Activated CD4-positive, alpha-beta T cell treated with anti-CD3 and anti-CD28 coated beads for 4 hours (primary cell): ENCODE results near the gene SDC1.

Source experiments
- DNase-seq, 2 donors: peaks; one replicate each; pipeline ENCODE4 v3.0.0-alpha.2; 2020

The SDC1 gene

GRCh38 chr2:20212871-20213503 lies 11.9 kb downstream of the SDC1 start:
- DNase-seq, result no peak

GRCh38 chr2:20212459-20212870 lies 12.5 kb downstream of the SDC1 start:
- DNase-seq, result no peak

GRCh38 chr2:20211860-20212458 lies 13.0 kb downstream of the SDC1 start:
- no peak for DNase-seq

GRCh38 chr2:20211420-20211819 lies 13.5 kb downstream of the SDC1 start:
- no peak for DNase-seq

- no peak for DNase-seq
Observed at GRCh38 chr2:20210462-20210861, 14.5 kb downstream of the SDC1 start.

- DNase-seq, result no peak
Observed at GRCh38 chr2:20209373-20210109, 15.4 kb downstream of the SDC1 start.

- DNase-seq, result no peak
Observed at GRCh38 chr2:20208476-20208859, 16.5 kb downstream of the SDC1 start.

- DNase-seq, result no peak
Observed at GRCh38 chr2:20207051-20207450, 17.9 kb downstream of the SDC1 start.

GRCh38 chr2:20205915-20206524 lies 18.9 kb downstream of the SDC1 start:
- no peak for DNase-seq

- DNase-seq, result no peak
Observed at GRCh38 chr2:20205069-20205468, 19.9 kb downstream of the SDC1 start.

- no peak for DNase-seq
Observed at GRCh38 chr2:20203521-20204225, 21.3 kb downstream of the SDC1 start.

GRCh38 chr2:20203072-20203471 lies 21.9 kb downstream of the SDC1 start:
- DNase-seq, result no peak

GRCh38 chr2:20201671-20202070 lies 23.3 kb downstream of the SDC1 start:
- no peak for DNase-seq

- DNase-seq, result no peak
Observed at GRCh38 chr2:20200697-20201555, 24.0 kb downstream of the SDC1 start.

GRCh38 chr2:20199633-20200270 lies 25.2 kb downstream of the SDC1 start:
- no peak for DNase-seq

- DNase-seq, result no peak
Observed at GRCh38 chr2:20198796-20199632, 25.9 kb downstream of the SDC1 start.

GRCh38 chr2:20198001-20198400 lies 26.9 kb downstream of the SDC1 start:
- DNase-seq, result no peak

- no peak for DNase-seq
Observed at GRCh38 chr2:20197192-20197591, 27.7 kb downstream of the SDC1 start.

- DNase-seq, result no peak
Observed at GRCh38 chr2:20196657-20197161, 28.2 kb downstream of the SDC1 start.

GRCh38 chr2:20196053-20196656 lies 28.8 kb downstream of the SDC1 start:
- DNase-seq, result no peak
